Right atrium auricular region (tissue), 2 donors: ENCODE data around the gene GNAT3. TPM values are rescaled to one million over a fixed set of nuclear protein-coding genes. Genes with fewer than 3 reads are reported as not detected.

Experiments used
- DNase-seq: peaks from one replicate; pipeline ENCODE4 v3.0.0-alpha.2; 2019; ENCODE audit warnings: low spot score
- H3K27ac ChIP-seq, 2 donors: fragments of 200-600 bp; sonication (generic); 1 replicate in 1 of 2; 2 replicates in 1 of 2; pipeline ENCODE4 v1.5.1; 2016 to 2019
- H3K27me3 ChIP-seq, 2 donors: fragments of 200-600 bp; sonication (generic); one replicate each; pipeline versions ENCODE4 v1.5.1 to v1.6.0; 2017 to 2019
- H3K36me3 ChIP-seq: fragments of 200-600 bp; sonication (generic); one replicate; pipeline ENCODE4 v1.5.1; 2016
- H3K4me1 ChIP-seq, 2 donors: fragments of 200-600 bp; sonication (generic); one replicate each; pipeline versions ENCODE4 v1.5.1 to v1.6.0; 2017 to 2019
- H3K4me3 ChIP-seq, 2 donors: fragments of 200-600 bp; sonication (generic); 1 replicate in 1 of 2; 2 replicates in 1 of 2; pipeline ENCODE4 v1.5.1; 2017 to 2019; ENCODE audit warnings: mild to moderate bottlenecking in 1 of 2, moderate library complexity in 1 of 2
- H3K9me3 ChIP-seq, 2 donors: fragments of 200-600 bp; sonication (generic); one replicate each; pipeline ENCODE4 v1.5.1; 2019
- total RNA-seq, 2 donors: library from RNA; depleted of rRNA; stranded (reverse); fragments of >200 nt; gene quantifications; one replicate each; pipeline ENCODE4 v1.1.0, GENCODE V29; 2016
- TF ChIP-seq, protein P1 (sequence below), 2 donors: fragments of 200-600 bp; sonication (generic); IDR thresholded peaks; one replicate each; pipeline ENCODE4 v1.5.1; 2019; ENCODE audit warnings: antibody characterized with exemption in 2 of 2

The GNAT3 gene
- total RNA-seq, 2 donors from 2014 or later = not detected

GRCh38 chr7:80415114-80415513, 96.8 kb downstream of the GNAT3 start:
- TF ChIP-seq, protein P1, sequence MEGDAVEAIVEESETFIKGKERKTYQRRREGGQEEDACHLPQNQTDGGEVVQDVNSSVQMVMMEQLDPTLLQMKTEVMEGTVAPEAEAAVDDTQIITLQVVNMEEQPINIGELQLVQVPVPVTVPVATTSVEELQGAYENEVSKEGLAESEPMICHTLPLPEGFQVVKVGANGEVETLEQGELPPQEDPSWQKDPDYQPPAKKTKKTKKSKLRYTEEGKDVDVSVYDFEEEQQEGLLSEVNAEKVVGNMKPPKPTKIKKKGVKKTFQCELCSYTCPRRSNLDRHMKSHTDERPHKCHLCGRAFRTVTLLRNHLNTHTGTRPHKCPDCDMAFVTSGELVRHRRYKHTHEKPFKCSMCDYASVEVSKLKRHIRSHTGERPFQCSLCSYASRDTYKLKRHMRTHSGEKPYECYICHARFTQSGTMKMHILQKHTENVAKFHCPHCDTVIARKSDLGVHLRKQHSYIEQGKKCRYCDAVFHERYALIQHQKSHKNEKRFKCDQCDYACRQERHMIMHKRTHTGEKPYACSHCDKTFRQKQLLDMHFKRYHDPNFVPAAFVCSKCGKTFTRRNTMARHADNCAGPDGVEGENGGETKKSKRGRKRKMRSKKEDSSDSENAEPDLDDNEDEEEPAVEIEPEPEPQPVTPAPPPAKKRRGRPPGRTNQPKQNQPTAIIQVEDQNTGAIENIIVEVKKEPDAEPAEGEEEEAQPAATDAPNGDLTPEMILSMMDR (IDR thresholded peaks at IDR 0.05) = no peak
- Histone ChIP-seq H3K27me3 (no peaks in the 10 kb centered on the region), H3K27ac (no peak overlapping the region), H3K36me3 (no peaks in the 10 kb centered on the region), H3K4me1 (no peaks in the 10 kb centered on the region), H3K4me3 (no peak overlapping the region), H3K9me3 (no peaks in the 10 kb centered on the region)
- no peak for DNase-seq

- no peaks in the 10 kb centered on the region for H3K36me3 ChIP-seq
- TF ChIP-seq, protein P1 (IDR thresholded peaks at IDR 0.05) = no peak
- DNase-seq = no peak
- no peaks in the 10 kb centered on the region for H3K27me3 ChIP-seq
- H3K4me1 ChIP-seq = no peaks in the 10 kb centered on the region
- no peak overlapping the region for H3K4me3 ChIP-seq
- H3K27ac ChIP-seq = no peak overlapping the region
- no peaks in the 10 kb centered on the region for H3K9me3 ChIP-seq
Observed at GRCh38 chr7:80414331-80414730, 97.5 kb downstream of the GNAT3 start.

- Histone ChIP-seq H3K36me3 (no peaks in the 10 kb centered on the region), H3K27me3 (no peaks in the 10 kb centered on the region), H3K27ac (no peak overlapping the region), H3K4me3 (no peak overlapping the region), H3K9me3 (no peaks in the 10 kb centered on the region), H3K4me1 (no peaks in the 10 kb centered on the region)
- no peak for DNase-seq
- TF ChIP-seq, protein P1 (IDR thresholded peaks at IDR 0.05) = no peak
Observed at GRCh38 chr7:80413383-80413945, 98.4 kb downstream of the GNAT3 start.

DNA sequence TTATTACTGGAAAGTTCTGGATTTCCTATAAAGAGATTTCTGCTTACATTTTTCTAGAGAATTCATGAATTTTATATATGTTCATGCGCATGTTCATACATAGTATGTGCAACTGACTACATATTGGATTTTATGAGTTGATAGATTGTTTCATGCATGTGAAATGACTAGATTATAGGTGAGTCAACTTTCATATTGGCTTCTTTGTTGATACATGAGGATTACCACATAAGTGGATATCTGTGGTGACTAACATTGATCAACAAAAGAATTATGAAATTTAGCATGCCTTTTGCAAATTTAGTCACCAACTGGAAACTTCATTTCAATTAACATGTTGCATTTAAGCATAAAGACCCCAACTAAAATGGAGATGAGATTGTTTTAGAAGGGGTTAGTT, 99.0 kb downstream of the GNAT3 start:
- no peaks in the 10 kb centered on the region for H3K9me3 ChIP-seq
- H3K4me1 ChIP-seq = no peaks in the 10 kb centered on the region
- no peak overlapping the region for H3K27ac ChIP-seq
- H3K36me3 ChIP-seq = no peaks in the 10 kb centered on the region
- no peaks in the 10 kb centered on the region for H3K27me3 ChIP-seq
- H3K4me3 ChIP-seq = no peak overlapping the region
- DNase-seq = no peak
- TF ChIP-seq, protein P1 (IDR thresholded peaks at IDR 0.05) = no peak

DNA sequence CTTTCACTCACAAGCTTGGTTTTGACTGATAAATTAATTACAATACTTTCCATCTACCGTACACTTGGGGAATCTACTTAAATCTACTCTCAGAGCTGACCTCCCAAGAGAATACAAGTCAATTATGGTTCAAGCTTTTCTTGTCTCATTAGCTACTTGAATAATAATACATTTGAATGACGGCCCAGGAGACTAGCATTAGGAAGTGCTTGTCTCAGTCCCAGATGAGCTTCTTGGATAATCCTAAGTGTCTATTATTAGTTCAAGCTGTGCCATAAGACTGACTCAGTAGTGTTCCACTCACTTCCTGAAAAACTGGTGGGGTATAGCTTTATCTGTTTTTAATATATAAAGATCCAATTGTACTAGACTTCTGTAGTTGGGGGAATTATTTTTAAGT, 100.2 kb downstream of the GNAT3 start:
- H3K36me3 ChIP-seq = no peaks in the 10 kb centered on the region
- H3K9me3 ChIP-seq = no peaks in the 10 kb centered on the region
- H3K27ac ChIP-seq = no peak overlapping the region
- H3K27me3 ChIP-seq = no peaks in the 10 kb centered on the region
- TF ChIP-seq, protein P1 (IDR thresholded peaks at IDR 0.05) = no peak
- H3K4me1 ChIP-seq = no peaks in the 10 kb centered on the region
- no peak overlapping the region for H3K4me3 ChIP-seq
- DNase-seq = no peak

DNA sequence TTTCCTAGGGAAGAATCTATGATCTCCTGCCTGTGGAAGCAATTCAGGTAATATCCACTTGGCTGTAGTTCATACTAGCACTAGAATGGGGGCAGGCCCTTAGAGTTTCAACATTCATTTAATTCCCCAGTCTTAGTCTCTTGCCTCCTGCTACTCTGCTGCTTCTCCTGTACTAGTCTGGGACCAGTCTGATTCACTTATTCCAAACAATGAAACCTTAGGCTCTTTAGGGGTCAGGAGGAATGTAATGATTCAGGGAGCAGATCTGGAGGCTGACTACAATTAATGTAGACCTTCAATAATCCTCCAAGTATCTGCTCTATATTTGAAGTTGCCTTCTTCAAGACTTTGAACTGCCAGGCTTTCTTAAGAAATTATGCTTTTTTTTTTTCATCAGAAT, 101.8 kb downstream of the GNAT3 start:
- H3K4me3 ChIP-seq = no peak overlapping the region
- no peaks in the 10 kb centered on the region for H3K36me3 ChIP-seq
- no peaks in the 10 kb centered on the region for H3K9me3 ChIP-seq
- DNase-seq = no peak
- no peak overlapping the region for H3K27ac ChIP-seq
- H3K4me1 ChIP-seq = no peaks in the 10 kb centered on the region
- TF ChIP-seq, protein P1 (IDR thresholded peaks at IDR 0.05) = no peak
- no peaks in the 10 kb centered on the region for H3K27me3 ChIP-seq
